Keratinocyte (primary cell): Measurements from ENCODE around the gene ZNF385A.

Experiments
- EZH2 ChIP-seq: IDR thresholded peaks from one replicate; pipeline ENCODE4 v1.6.1; 2012; ENCODE audit warnings: inconsistent platforms, mild to moderate bottlenecking, low read length, moderate library complexity
- TF ChIP-seq, protein P1 (sequence below), 3 experiments: IDR thresholded peaks in 1 of 3; conservative IDR thresholded peaks in 1 of 3; optimal IDR thresholded peaks in 1 of 3; 2 replicates in 2 of 3; 3 replicates in 1 of 3; pipeline versions ENCODE3 to v1.5.1; 2011; ENCODE audit warnings: low read length in 3 of 3, mild to moderate bottlenecking in 3 of 3, moderate library complexity in 2 of 3, control low read depth in 1 of 3, inconsistent platforms in 1 of 3; ENCODE audit not compliant: insufficient read depth in 2 of 3; ENCODE audit errors: extremely low read depth in 1 of 3

DNA sequence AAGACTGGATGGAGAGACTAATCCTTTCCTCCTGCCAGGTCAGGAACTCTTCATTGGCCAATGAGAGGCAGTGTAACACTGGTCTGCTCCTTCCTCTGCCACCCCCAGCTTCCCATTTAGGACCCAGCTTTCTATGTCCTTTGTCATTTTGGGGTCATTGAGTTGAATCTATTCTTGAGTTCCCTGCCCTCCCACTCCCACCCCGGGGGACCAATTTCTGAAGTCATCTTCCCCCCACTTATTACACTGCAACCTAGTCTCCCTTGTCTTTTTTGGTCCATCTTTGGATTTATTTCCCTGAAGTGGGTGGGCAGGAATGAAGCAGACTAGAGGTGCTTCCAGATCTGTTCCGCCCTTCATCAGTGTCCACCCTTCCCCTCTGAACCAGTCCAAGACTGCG lies 42.2 kb upstream of the ZNF385A start:
- TF ChIP-seq, protein P1, sequence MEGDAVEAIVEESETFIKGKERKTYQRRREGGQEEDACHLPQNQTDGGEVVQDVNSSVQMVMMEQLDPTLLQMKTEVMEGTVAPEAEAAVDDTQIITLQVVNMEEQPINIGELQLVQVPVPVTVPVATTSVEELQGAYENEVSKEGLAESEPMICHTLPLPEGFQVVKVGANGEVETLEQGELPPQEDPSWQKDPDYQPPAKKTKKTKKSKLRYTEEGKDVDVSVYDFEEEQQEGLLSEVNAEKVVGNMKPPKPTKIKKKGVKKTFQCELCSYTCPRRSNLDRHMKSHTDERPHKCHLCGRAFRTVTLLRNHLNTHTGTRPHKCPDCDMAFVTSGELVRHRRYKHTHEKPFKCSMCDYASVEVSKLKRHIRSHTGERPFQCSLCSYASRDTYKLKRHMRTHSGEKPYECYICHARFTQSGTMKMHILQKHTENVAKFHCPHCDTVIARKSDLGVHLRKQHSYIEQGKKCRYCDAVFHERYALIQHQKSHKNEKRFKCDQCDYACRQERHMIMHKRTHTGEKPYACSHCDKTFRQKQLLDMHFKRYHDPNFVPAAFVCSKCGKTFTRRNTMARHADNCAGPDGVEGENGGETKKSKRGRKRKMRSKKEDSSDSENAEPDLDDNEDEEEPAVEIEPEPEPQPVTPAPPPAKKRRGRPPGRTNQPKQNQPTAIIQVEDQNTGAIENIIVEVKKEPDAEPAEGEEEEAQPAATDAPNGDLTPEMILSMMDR (optimal IDR thresholded peaks at IDR 0.05 in 1 of 3, IDR thresholded peaks at IDR 0.05 in 1 of 3, conservative IDR thresholded peaks at IDR 0.05 in 1 of 3; ENCODE audit: extremely low read depth in 1 of 3, insufficient read depth in 2 of 3, low read length in 3 of 3), result no peak
- TF ChIP-seq EZH2, result no peak
